Mesenchymal stem cell (in vitro differentiated cells and primary cell): ENCODE results near the gene CC2D2B.
A peak's percentile ranks its signal among the peaks of the same experiment; 100 is the strongest.

Experiments
- DNase-seq: peaks from one replicate; pipeline ENCODE4 v3.0.0-alpha.2; 2013
- H2AFZ ChIP-seq: one replicate; pipeline ENCODE4 v1.6.1; 2013; ENCODE audit warnings: low read depth, mild to moderate bottlenecking, control low read depth, inconsistent platforms, low read length, moderate library complexity
- H2AK5ac ChIP-seq: 2 replicates; pipeline ENCODE4 v1.6.1; 2013; ENCODE audit warnings: low read length, moderate library complexity, mild to moderate bottlenecking, inconsistent platforms; ENCODE audit not compliant: severe bottlenecking
- H2BK120ac ChIP-seq: one replicate; pipeline ENCODE4 v1.6.1; 2013; ENCODE audit warnings: low read depth, mild to moderate bottlenecking, inconsistent platforms, low read length, moderate library complexity
- H2BK12ac ChIP-seq, 2 experiments: one replicate each; pipeline ENCODE4 v1.6.1; 2013; ENCODE audit warnings: inconsistent platforms in 2 of 2, low read length in 2 of 2, mild to moderate bottlenecking in 2 of 2, moderate library complexity in 2 of 2, control low read depth in 1 of 2
- H2BK15ac ChIP-seq: one replicate; pipeline ENCODE4 v1.6.1; 2013; ENCODE audit warnings: mild to moderate bottlenecking, low read depth, inconsistent platforms; ENCODE audit not compliant: poor library complexity, severe bottlenecking
- H2BK5ac ChIP-seq: 2 replicates; pipeline ENCODE4 v1.6.1; 2013; ENCODE audit warnings: low read depth, mild to moderate bottlenecking, low read length, control low read depth, inconsistent platforms; ENCODE audit not compliant: poor library complexity, severe bottlenecking
- H3K14ac ChIP-seq, 2 experiments: one replicate each; pipeline ENCODE4 v1.6.1; 2013; ENCODE audit warnings: inconsistent platforms in 2 of 2, low read length in 2 of 2, control low read depth in 1 of 2, mild to moderate bottlenecking in 1 of 2, moderate library complexity in 1 of 2
- H3K18ac ChIP-seq, 2 experiments: one replicate each; pipeline ENCODE4 v1.6.1; 2013; ENCODE audit warnings: inconsistent platforms in 2 of 2, low read length in 2 of 2, control low read depth in 1 of 2, low read depth in 1 of 2, mild to moderate bottlenecking in 1 of 2
- H3K23ac ChIP-seq, 2 experiments: one replicate each; pipeline ENCODE4 v1.6.1; 2013; ENCODE audit warnings: inconsistent platforms in 2 of 2, low read length in 2 of 2, mild to moderate bottlenecking in 2 of 2, moderate library complexity in 2 of 2, control low read depth in 1 of 2
- H3K27ac ChIP-seq: 2 replicates; pipeline ENCODE4 v1.5.1; 2013; ENCODE audit warnings: mild to moderate bottlenecking, moderate library complexity, low read length, control low read depth, inconsistent platforms; ENCODE audit not compliant: poor library complexity, severe bottlenecking
- H3K27me3 ChIP-seq, 2 experiments: 2 replicates each; pipeline versions ENCODE4 v1.6.1 to v1.7.0; 2013; ENCODE audit warnings: low read length in 2 of 2, mild to moderate bottlenecking in 2 of 2, moderate library complexity in 2 of 2, control low read depth in 1 of 2, inconsistent platforms in 1 of 2; ENCODE audit not compliant: control insufficient read depth in 1 of 2, insufficient read depth in 1 of 2
- H3K36me3 ChIP-seq, 2 experiments: 2 replicates each; pipeline versions ENCODE4 v1.6.1 to v1.7.0; 2013; ENCODE audit warnings: low read length in 2 of 2, control low read depth in 1 of 2, inconsistent platforms in 1 of 2, low read depth in 1 of 2, mild to moderate bottlenecking in 1 of 2; ENCODE audit not compliant: insufficient read depth in 2 of 2, control insufficient read depth in 1 of 2
- H3K4ac ChIP-seq, 2 experiments: one replicate each; pipeline ENCODE4 v1.6.1; 2013; ENCODE audit warnings: inconsistent platforms in 2 of 2, low read length in 2 of 2, mild to moderate bottlenecking in 2 of 2, moderate library complexity in 2 of 2, control low read depth in 1 of 2, low read depth in 1 of 2
- H3K4me1 ChIP-seq: 2 replicates; pipeline ENCODE4 v1.6.1; 2013; ENCODE audit warnings: low read depth, low read length, control low read depth; ENCODE audit not compliant: control insufficient read depth, insufficient read depth
- H3K4me2 ChIP-seq: 2 replicates; pipeline ENCODE4 v1.6.1; 2013; ENCODE audit warnings: low read length, mild to moderate bottlenecking, inconsistent platforms; ENCODE audit not compliant: poor library complexity, severe bottlenecking
- H3K4me3 ChIP-seq, 2 experiments: 2 replicates each; pipeline versions ENCODE4 v1.5.1 to v1.7.0; 2013; ENCODE audit warnings: low read length in 2 of 2, mild to moderate bottlenecking in 2 of 2, control low read depth in 1 of 2, low read depth in 1 of 2; ENCODE audit not compliant: insufficient read depth in 1 of 2
- H3K79me1 ChIP-seq: replicated peaks from 2 replicates; pipeline ENCODE4 v1.6.1; 2013; ENCODE audit warnings: mild to moderate bottlenecking, control low read depth, low read length, inconsistent platforms; ENCODE audit not compliant: poor library complexity, severe bottlenecking
- H3K9ac ChIP-seq: 2 replicates; pipeline ENCODE4 v1.7.0; 2013; ENCODE audit warnings: mild to moderate bottlenecking, low read length, moderate library complexity
- H3K9me3 ChIP-seq: 2 replicates; pipeline ENCODE4 v1.7.0; 2013; ENCODE audit warnings: mild to moderate bottlenecking, low read length; ENCODE audit not compliant: control insufficient read depth
- H4K8ac ChIP-seq: one replicate; pipeline ENCODE4 v1.6.1; 2013; ENCODE audit warnings: inconsistent platforms, mild to moderate bottlenecking, low read length, moderate library complexity
- H4K91ac ChIP-seq: one replicate; pipeline ENCODE4 v1.6.1; 2013; ENCODE audit warnings: mild to moderate bottlenecking, low read length, inconsistent platforms
- WGBS: methylation state at CpG from one replicate; pipeline ENCODE4 v1.1.7; 2013; ENCODE audit warnings: mixed read lengths; 5-methylcytosine and 5-hydroxymethylcytosine counted together

The CC2D2B gene

GRCh38 chr10:96022739-96023138 lies 115.0 kb downstream of the CC2D2B start:
- Histone ChIP-seq H3K27me3 (peaks cover 0 to 7% of the 10 kb centered on the region in 2 experiments), H3K36me3 (no peaks in the 10 kb centered on the region), H2BK12ac (no peak overlapping the region), H3K18ac (no peak overlapping the region), H2BK15ac (no peak overlapping the region), H3K9ac (no peak overlapping the region), H3K14ac (no peak overlapping the region), H4K91ac (no peak overlapping the region), H3K4ac (no peak overlapping the region), H3K4me3 (no peak overlapping the region), H2BK120ac (no peak overlapping the region), H3K23ac (no peak overlapping the region), H3K4me1 (peaks cover 2% of the 10 kb centered on the region), H2AFZ (no peak overlapping the region), H4K8ac (no peak overlapping the region), H3K27ac (no peak overlapping the region), H3K79me1 (no peaks in the 10 kb centered on the region), H3K4me2 (no peak overlapping the region), H3K9me3 (no peaks in the 10 kb centered on the region), H2BK5ac (no peak overlapping the region), H2AK5ac (no peak overlapping the region)
- no peak for DNase-seq
- 89% methylated on average over 2 of the region's 2 CpGs for WGBS

GRCh38 chr10:96023168-96023567 lies 115.4 kb downstream of the CC2D2B start:
- H3K9ac ChIP-seq, result no peak overlapping the region
- no peak overlapping the region for H3K4ac ChIP-seq
- no peak overlapping the region for H3K4me3 ChIP-seq
- no peaks in the 10 kb centered on the region for H3K79me1 ChIP-seq
- no peak overlapping the region for H2BK120ac ChIP-seq
- no peak overlapping the region for H3K14ac ChIP-seq
- no peak overlapping the region for H2BK5ac ChIP-seq
- H3K18ac ChIP-seq, result no peak overlapping the region
- H3K27ac ChIP-seq, result no peak overlapping the region
- H3K4me1 ChIP-seq, result peaks cover 2% of the 10 kb centered on the region
- no peak overlapping the region for H2AK5ac ChIP-seq
- no peak overlapping the region for H4K91ac ChIP-seq
- H2BK15ac ChIP-seq, result no peak overlapping the region
- H3K27me3 ChIP-seq, result peaks cover 0 to 7% of the 10 kb centered on the region in 2 experiments
- H2AFZ ChIP-seq, result no peak overlapping the region
- no peak overlapping the region for H4K8ac ChIP-seq
- no peaks in the 10 kb centered on the region for H3K9me3 ChIP-seq
- no peak overlapping the region for H3K23ac ChIP-seq
- no peak overlapping the region for H3K4me2 ChIP-seq
- H3K36me3 ChIP-seq, result no peaks in the 10 kb centered on the region
- DNase-seq, result no peak
- no peak overlapping the region for H2BK12ac ChIP-seq

GRCh38 chr10:96025566-96025965 lies 117.8 kb downstream of the CC2D2B start:
- Histone ChIP-seq H2BK12ac (no peak overlapping the region), H2BK15ac (no peak overlapping the region), H3K27ac (no peak overlapping the region), H3K36me3 (no peaks in the 10 kb centered on the region), H2BK120ac (no peak overlapping the region), H3K4ac (no peak overlapping the region), H3K4me3 (no peak overlapping the region), H3K9me3 (no peaks in the 10 kb centered on the region), H3K4me2 (no peak overlapping the region), H2AK5ac (no peak overlapping the region), H2BK5ac (no peak overlapping the region), H4K8ac (no peak overlapping the region), H3K23ac (no peak overlapping the region), H3K18ac (no peak overlapping the region), H3K9ac (no peak overlapping the region), H3K27me3 (peaks cover 0 to under 1% of the 10 kb centered on the region in 2 experiments), H4K91ac (no peak overlapping the region), H3K14ac (no peak overlapping the region), H3K4me1 (peaks cover 2% of the 10 kb centered on the region), H2AFZ (no peak overlapping the region), H3K79me1 (no peaks in the 10 kb centered on the region)
- WGBS, result 60% methylated on average over 3 of the region's 3 CpGs
- DNase-seq, result peak; percentile 16

GRCh38 chr10:96034625-96035024 lies 126.8 kb downstream of the CC2D2B start:
- DNase-seq, result no peak
- Histone ChIP-seq H2BK120ac (no peak overlapping the region), H2BK15ac (no peak overlapping the region), H2BK12ac (no peak overlapping the region), H3K4ac (no peak overlapping the region), H3K36me3 (no peaks in the 10 kb centered on the region), H3K27ac (no peak overlapping the region), H3K4me1 (no peaks in the 10 kb centered on the region), H3K4me3 (no peak overlapping the region), H3K9ac (no peak overlapping the region), H4K91ac (no peak overlapping the region), H3K23ac (no peak overlapping the region), H3K4me2 (no peak overlapping the region), H2AK5ac (no peak overlapping the region), H3K79me1 (no peaks in the 10 kb centered on the region), H2BK5ac (no peak overlapping the region), H3K27me3 (no peaks in the 10 kb centered on the region), H2AFZ (no peak overlapping the region), H4K8ac (no peak overlapping the region), H3K14ac (no peak overlapping the region), H3K9me3 (no peaks in the 10 kb centered on the region), H3K18ac (no peak overlapping the region)
- no CpG with 5 or more reads among the region's 1 CpG for WGBS
